BJ (cell line): ENCODE measurements around the gene PLBD2. TPM values are rescaled to one million over a fixed set of nuclear protein-coding genes. Genes with fewer than 3 reads are reported as not detected.

Source experiments
- CTCF ChIA-PET: fragments of 350-600 bp; formaldehyde crosslinking; extraction: SDS; loops from one replicate; lab custom pipeline; 2021; ENCODE audit warnings: antibody characterized with exemption, inconsistent platforms; lab: Yijun Ruan, JAX
- POLR2A ChIA-PET: fragments of 300-600 bp; sonication (Branson Sonifier 250); formaldehyde crosslinking; extraction: SDS; loops from one replicate; lab custom pipeline; 2021; ENCODE audit warnings: antibody characterized with exemption; lab: Charles Lee
- DNase-seq: peaks from one replicate; pipeline ENCODE4 v3.0.0-alpha.2; 2011; ENCODE audit warnings: low read depth
- H3K27me3 ChIP-seq: 2 replicates; pipeline ENCODE4 v1.6.0; 2011; ENCODE audit warnings: low read length; ENCODE audit not compliant: control insufficient read depth, insufficient read depth
- H3K36me3 ChIP-seq: 2 replicates; pipeline ENCODE4 v1.5.1; 2011; ENCODE audit warnings: low read length; ENCODE audit not compliant: control insufficient read depth, insufficient read depth
- H3K4me3 ChIP-seq: 2 replicates; pipeline ENCODE4 v1.5.1; 2011; ENCODE audit warnings: low read depth, mild to moderate bottlenecking, control low read depth, low read length
- polyA plus RNA-seq: library from polyadenylated mRNA; depleted of rRNA; stranded (reverse); fragments of >200 nt; gene quantifications from 2 replicates; pipeline ENCODE4 v1.2.3, GENCODE V29; 2011
- TF ChIP-seq, protein P1 (sequence below): IDR thresholded peaks from 2 replicates; pipeline ENCODE4 v1.5.1; 2011; ENCODE audit warnings: low read depth, mild to moderate bottlenecking, control low read depth, inconsistent platforms, low read length, moderate library complexity; ENCODE audit not compliant: insufficient read depth

The PLBD2 gene
- polyA plus RNA-seq, 1 experiment: 30.9 TPM

DNA sequence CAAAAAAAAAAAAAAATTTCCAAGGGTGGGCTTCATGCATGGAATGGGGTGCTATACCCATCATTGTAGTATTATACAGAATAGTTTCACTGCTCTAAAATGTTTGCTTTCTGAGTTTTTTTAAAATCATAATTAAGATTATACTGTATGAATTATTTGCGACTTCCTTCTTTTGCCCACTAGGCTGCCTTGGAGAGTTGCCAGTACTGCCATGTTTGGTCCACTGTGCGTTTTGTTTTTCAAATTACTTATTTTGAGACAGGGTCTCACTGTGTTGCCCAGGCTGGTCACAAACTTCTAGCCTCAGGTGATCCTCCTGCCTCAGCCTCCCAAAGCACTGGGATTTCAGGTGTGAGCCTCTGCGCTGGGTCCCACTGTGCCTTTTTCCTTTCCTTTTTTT is 19.9 kb downstream of the PLBD2 start:
- H3K27me3 ChIP-seq: no peaks in the 10 kb centered on the region
- TF ChIP-seq, protein P1, sequence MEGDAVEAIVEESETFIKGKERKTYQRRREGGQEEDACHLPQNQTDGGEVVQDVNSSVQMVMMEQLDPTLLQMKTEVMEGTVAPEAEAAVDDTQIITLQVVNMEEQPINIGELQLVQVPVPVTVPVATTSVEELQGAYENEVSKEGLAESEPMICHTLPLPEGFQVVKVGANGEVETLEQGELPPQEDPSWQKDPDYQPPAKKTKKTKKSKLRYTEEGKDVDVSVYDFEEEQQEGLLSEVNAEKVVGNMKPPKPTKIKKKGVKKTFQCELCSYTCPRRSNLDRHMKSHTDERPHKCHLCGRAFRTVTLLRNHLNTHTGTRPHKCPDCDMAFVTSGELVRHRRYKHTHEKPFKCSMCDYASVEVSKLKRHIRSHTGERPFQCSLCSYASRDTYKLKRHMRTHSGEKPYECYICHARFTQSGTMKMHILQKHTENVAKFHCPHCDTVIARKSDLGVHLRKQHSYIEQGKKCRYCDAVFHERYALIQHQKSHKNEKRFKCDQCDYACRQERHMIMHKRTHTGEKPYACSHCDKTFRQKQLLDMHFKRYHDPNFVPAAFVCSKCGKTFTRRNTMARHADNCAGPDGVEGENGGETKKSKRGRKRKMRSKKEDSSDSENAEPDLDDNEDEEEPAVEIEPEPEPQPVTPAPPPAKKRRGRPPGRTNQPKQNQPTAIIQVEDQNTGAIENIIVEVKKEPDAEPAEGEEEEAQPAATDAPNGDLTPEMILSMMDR: no peak
- ChIA-PET POLR2A (no interaction called here), CTCF (no interaction called here)
- H3K4me3 ChIP-seq: no peak overlapping the region
- H3K36me3 ChIP-seq: peaks cover 16% of the 10 kb centered on the region
- DNase-seq: no peak

DNA sequence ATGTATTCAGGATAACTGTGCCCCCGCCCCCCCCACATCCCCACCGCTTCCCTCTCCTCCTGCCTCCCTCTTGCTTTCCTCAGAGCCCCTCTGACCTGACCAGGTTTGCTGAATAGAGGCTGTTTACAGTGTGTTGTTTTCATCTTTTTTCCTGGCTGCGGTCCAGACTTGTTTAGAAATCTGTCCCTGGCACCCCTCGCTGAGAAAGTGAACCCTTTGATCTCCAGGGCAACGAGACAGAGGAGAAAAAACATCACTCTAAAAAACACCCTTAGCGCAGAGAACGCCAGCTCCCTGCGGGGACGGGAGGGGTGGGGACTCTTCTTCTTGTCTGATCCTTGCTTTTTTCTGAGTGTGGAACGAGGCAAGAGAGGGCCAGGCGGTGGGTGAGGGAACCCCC is 22.8 kb downstream of the PLBD2 start:
- no peak for DNase-seq
- TF ChIP-seq, protein P1: no peak
- no peak overlapping the region for H3K4me3 ChIP-seq
- H3K36me3 ChIP-seq: peaks cover 12% of the 10 kb centered on the region
- CTCF ChIA-PET: no interaction called here
- POLR2A ChIA-PET: no interaction called here
- H3K27me3 ChIP-seq: no peaks in the 10 kb centered on the region

DNA sequence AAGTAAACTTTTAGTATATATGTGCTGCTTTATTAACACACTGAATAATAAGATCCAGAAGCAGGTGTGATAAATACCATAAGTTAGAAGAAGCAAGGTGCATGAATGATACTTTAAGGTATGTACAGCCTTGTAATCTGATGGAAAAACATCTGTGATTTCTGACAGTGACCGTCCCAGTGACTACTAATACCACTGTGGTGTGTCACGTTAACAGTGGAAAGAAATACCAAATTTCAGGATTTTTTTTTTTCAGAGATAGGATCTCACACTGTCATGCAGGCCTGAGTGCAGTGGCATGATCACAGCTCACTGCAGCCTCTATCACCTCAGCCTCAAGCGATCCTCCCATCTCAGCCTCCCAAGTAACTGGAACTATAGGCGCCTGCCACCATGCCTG is 23.8 kb downstream of the PLBD2 start:
- Histone ChIP-seq H3K4me3 (no peak overlapping the region), H3K36me3 (peaks cover 14% of the 10 kb centered on the region), H3K27me3 (no peaks in the 10 kb centered on the region)
- ChIA-PET CTCF (interaction anchor here (1.2 kb wide), 1 partner anchor 43 kb away, joined by 3 read pairs; no protein-coding TSS in a partner anchor), POLR2A (no interaction called here)
- no peak for DNase-seq
- TF ChIP-seq, protein P1: no peak

DNA sequence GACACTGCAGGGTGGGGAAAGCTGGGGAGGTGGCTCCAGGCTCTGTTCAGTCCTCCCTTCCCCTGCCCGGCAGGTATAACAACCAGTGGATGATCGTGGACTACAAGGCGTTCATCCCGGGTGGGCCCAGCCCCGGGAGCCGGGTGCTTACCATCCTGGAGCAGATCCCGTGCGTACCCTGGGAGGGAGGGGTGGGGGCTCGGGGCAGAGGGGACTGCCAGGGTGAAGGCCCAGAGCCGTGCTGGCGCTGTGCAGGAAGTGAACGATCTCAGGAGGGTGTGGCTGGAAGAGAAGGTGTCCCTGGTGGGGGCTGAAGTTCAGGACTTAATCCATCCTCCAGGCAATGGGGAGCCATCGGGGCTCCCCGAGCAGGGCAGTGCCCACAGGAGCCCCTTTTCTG is 26.4 kb downstream of the PLBD2 start:
- TF ChIP-seq, protein P1: no peak
- ChIA-PET CTCF (no interaction called here), POLR2A (no interaction called here)
- no peak for DNase-seq
- Histone ChIP-seq H3K4me3 (no peak overlapping the region), H3K36me3 (peaks cover 21% of the 10 kb centered on the region), H3K27me3 (no peaks in the 10 kb centered on the region)

DNA sequence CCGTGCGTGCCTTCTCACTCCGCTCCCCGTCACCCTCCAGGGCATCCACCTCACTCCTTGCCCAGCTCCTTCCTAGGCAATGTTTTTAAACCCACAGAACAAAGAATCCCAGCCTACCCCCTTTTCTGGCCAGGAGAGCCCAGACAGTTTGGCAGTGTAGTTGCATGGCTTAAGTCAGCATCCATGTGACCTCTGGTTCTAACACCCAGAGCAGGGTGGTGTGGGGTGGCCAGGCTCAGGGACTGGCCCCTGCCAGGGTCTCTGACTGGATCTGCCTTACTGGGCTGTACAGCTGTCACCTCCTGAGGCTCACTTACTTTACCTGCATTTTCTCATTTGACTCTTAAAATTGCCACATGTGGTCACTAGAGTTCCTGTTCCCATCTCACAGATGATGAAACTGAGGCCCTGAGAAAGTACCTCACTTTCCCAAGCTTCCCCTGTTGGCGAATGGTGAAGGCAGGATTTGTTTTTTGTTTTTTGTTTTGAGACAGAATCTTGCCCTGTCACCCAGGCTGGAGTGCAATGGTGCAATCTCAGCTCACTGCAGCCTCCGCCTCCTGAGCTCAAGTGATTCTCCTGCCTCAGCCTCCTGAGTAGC is 27.0 kb downstream of the PLBD2 start:
- ChIA-PET POLR2A (no interaction called here), CTCF (no interaction called here)
- Histone ChIP-seq H3K27me3 (no peaks in the 10 kb centered on the region), H3K36me3 (peaks cover 21% of the 10 kb centered on the region), H3K4me3 (no peak overlapping the region)
- TF ChIP-seq, protein P1: no peak
- DNase-seq: no peak
